Activated CD8-positive, alpha-beta memory T cell treated with anti-CD3 and anti-CD28 coated beads, Interleukin-2, amount 50 U/mL, for 4 hours (primary cell): ENCODE data around the gene GRXCR1.

Experiments
- DNase-seq: peaks from one replicate; pipeline ENCODE4 v3.0.0-alpha.2; 2020

GRXCR1 gene

DNA sequence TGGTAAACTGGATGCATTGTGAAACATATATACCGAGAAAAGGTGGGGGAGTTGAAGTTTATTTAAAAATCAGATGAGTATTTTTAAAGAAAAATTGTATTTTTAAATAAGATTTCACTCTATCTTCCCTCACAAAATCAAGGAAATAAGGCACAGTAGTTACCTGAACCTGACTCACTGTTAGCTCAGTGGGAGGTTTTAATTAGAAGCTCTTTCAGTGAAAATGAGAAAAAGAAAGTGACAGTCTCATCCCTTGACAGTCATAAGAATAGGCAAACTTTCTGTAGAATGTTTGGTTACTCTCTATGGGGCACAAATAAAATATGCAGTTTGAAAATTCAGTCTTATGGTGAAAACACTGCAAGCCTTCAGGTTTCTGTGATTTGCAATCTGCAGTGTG lies 49.7 kb downstream of the GRXCR1 start:
- DNase-seq, result no peak

DNA sequence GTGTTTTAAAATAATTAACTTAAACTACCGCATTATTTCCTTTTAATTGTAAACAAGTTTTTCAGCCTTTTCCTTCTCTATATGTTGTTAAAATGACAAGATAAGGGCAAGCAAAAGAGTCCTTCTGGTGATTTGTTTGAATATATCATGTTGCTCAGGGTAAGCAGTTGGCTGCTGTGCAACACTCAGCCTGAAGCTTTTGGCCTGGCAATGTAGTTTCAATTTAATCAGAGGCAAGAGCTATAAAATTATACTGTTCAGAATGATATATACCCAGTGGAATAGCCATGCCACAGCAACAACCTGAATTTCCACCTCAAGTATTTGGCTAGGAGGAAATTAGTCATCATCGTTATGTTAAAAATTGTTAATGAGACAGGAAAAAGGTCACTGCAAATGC lies 53.4 kb downstream of the GRXCR1 start:
- no peak for DNase-seq

- no peak for DNase-seq
These were observed 60.8 kb downstream of the GRXCR1 start for GRCh38 chr4:42953321-42953720.

- DNase-seq, result no peak
These were observed 62.6 kb downstream of the GRXCR1 start for GRCh38 chr4:42954963-42955669.

DNA sequence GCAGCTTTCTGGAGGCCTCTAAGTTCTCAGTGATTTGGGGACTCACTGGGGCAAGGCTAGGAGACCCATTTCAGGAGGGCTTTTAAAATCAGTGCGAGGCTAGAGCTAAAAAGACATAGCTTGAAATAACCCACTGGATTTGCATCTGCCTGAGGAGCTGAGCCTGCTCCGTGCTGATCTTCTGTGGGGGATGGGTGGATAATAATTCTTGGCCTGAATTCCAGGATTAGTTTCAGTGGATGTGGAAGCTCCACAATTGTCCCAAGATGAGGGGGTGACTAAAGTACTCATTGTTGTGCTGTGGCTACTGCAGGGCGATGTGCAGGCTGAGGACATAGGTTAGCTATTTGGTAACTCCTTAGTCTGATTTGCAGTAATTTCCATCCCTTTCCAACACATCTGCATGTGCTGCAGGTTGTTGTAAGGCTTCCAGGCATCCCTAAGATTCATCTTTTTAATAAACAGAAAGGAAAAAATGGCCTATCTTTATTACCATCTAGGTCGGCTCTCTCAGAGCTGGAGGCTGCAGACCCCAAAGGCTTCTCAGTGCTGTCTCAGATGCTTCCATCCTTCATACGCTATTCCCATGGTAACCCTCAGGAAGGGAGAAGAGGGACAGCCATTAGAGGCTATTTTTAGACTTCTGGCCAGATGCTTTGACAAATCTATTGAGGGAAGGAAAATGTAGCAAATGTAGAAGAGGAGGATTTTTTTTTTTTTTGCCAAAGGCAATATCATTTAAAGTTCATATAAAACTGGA lies 63.4 kb downstream of the GRXCR1 start:
- DNase-seq, result no peak

GRCh38 chr4:42965326-42965725 lies 72.8 kb downstream of the GRXCR1 start:
- no peak for DNase-seq

DNA sequence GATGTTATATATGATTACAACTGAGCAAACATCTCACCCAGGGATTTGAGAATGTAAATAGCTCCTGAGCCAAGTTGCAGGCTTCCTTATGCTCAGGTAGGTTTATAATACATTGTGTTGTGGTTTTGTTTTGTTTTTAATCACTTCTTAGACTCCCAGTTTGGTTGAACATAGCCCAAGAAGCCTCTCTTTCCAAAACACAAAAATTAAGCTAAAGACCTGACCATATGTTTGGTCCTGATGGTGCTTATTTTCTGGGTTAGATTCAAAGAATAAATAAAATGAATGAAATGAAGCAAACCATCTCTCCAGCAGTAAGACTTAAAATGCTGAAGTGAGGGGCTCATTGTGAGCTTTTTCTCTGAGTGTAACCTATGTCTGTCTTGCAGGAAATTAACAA lies 93.5 kb downstream of the GRXCR1 start:
- no peak for DNase-seq

DNA sequence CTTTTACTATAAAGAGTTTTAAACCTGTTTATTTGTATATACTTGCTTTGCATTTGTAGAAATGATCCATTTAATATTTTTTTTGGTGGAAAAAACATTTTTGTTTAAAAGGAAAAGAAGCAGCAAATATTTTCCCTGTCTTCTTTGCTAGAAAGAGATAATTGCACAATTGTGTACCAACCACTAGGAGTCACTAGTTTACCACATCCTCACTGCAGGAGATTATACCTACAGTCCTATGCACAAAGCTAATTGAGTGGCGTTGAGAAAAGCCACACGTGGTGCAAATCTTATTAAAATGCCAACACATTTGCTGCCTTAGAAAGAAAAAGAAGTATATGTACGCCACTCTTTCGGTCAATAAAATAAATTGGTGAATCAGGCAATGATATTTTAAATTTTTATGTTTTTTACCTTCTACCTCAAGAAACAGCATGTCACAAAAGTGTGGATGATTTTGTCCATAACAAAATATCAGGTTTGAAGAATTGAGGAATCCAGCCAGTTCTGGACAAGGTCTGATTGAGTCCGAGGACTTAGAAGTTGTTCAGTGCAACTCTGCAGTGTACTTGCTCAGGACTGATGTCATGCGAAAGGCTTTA lies 102.9 kb downstream of the GRXCR1 start:
- no peak for DNase-seq

DNA sequence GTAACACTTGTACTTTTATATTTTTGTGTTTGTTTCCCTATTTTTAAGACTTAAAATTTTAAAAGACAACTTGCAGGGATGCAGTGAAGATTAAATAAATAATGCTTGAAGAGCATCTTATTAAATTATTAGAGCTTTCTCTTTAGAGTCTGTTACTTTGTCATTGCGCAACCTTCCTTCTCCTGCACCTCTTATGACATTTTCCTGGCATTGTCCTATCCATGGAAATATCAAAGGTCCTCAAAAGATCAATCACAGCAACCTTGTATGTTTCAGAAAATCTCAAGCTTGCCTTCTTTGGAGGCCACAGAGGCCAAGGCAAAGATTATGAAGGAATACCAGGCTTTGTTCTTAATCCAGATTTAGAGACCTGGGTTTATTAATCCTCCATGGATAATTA lies 116.3 kb downstream of the GRXCR1 start:
- no peak for DNase-seq

DNA sequence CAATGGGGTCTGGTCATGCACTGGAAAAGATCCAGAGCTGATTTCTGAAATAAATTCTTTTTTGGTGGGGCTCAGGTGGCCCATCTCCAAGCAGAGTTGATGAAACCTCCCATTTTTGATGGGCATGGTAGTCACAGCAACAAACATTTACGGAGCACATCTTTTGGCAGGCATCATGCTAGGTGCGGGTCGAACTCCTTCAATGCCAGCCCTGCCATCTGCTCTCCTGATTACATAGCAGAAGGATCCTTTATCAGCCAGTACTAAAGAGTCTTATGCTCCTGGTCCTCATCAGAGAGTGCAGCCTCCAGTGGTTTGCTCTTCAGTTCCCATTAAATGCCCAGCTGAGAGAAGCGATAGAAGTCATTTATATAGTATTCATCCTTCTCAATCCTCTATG lies 121.7 kb downstream of the GRXCR1 start:
- DNase-seq, result no peak

DNA sequence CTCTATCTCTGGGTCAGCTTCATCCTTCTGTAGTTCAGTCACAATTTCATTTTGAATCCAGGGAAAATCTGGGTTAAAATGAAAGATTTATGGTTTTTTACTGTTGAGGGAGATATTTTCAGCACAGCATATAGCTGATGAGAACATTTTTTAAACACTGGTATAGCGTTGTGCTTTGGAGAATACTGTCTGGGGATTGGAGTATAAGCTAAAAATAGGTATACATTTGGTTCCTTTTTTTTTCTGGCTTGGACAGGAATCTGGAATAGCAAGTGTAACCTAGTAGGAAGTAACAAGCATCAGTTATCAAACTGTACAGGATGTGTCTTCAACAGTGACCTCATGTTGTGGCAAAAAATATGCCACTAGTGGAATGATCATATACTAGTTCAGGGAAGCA lies 149.1 kb downstream of the GRXCR1 start:
- no peak for DNase-seq

DNA sequence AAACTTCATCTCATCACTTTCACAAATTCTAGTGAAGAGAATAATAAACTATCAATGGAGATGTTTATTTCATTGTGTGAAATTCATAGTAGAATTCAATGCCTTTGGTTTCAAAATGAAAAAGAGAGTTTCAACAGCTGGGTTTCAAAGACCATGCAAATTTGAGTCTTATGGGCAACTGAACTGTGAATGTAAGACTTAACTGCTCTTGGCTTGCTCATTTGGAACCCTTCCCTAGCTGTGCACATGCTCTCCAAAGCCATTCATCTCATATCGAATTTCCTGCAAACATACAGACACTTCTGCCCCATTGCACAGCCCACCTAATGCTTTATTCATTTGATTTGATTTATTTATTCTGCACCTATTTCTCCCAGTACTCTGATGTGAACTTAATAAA lies 154.5 kb downstream of the GRXCR1 start:
- DNase-seq, result no peak

- DNase-seq, result no peak
These were observed 156.1 kb downstream of the GRXCR1 start for GRCh38 chr4:43048570-43048969.

GRCh38 chr4:43049326-43049725 lies 156.8 kb downstream of the GRXCR1 start:
- no peak for DNase-seq

DNA sequence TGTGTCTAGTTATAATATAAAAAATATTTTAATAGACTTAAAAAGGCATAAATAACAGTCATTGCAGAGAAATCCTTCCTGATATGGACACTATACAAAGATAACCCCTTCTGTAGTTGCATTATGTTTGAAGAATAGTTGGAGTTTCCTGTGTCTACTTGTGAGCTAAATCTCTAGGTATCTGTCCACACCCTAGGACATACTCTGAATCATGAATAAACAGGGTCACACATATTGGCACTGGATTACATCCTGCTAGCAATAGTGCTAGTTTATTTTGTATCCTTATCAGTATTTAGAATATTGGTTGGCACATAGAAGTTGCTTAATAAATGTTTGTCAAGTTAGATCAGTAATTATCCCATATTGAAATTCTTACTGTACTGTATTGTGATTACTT lies 173.9 kb downstream of the GRXCR1 start:
- no peak for DNase-seq

GRCh38 chr4:43071069-43071468 lies 178.6 kb downstream of the GRXCR1 start:
- DNase-seq, result no peak
